Uterus (tissue), 4 donors: ENCODE results near the gene EPHA1. TPM values are rescaled to one million over a fixed set of nuclear protein-coding genes. Genes with fewer than 3 reads are reported as not detected.

Experiments used
- DNase-seq, 2 donors: peaks; one replicate each; pipeline ENCODE4 v3.0.0-alpha.2; 2019 to 2020
- H3K27ac ChIP-seq, 2 donors: fragments of 200-600 bp; sonication (generic); 1 replicate in 1 of 2; 2 replicates in 1 of 2; pipeline ENCODE4 v1.5.1; 2016 to 2018
- H3K27me3 ChIP-seq, 2 donors: fragments of 200-600 bp; sonication (generic); one replicate each; pipeline ENCODE4 v1.5.1; 2018 to 2019; ENCODE audit warnings: control low read depth in 1 of 2
- H3K36me3 ChIP-seq, 2 donors: fragments of 200-600 bp; sonication (generic); one replicate each; pipeline ENCODE4 v1.5.1; 2019; ENCODE audit warnings: control low read depth in 1 of 2
- H3K4me1 ChIP-seq, 2 donors: fragments of 200-600 bp; sonication (generic); one replicate each; pipeline ENCODE4 v1.5.1; 2018 to 2019; ENCODE audit warnings: control low read depth in 1 of 2
- H3K4me3 ChIP-seq, 2 donors: fragments of 200-600 bp; sonication (generic); 1 replicate in 1 of 2; 2 replicates in 1 of 2; pipeline ENCODE4 v1.5.1; 2018 to 2019; ENCODE audit warnings: mild to moderate bottlenecking in 1 of 2
- H3K9me3 ChIP-seq, 2 donors: fragments of 200-600 bp; sonication (generic); one replicate each; pipeline ENCODE4 v1.5.1; 2019; ENCODE audit warnings: control low read depth in 1 of 2
- CTCF ChIP-seq, 4 experiments: fragments of 200-600 bp in 2 of 4; fragments of 450-650 bp in 2 of 4; sonication (generic) in 2 of 4; IDR thresholded peaks; one replicate each; pipeline ENCODE4 v1.5.1; 2016 to 2019; ENCODE audit warnings: antibody characterized with exemption in 4 of 4, mild to moderate bottlenecking in 2 of 4, moderate library complexity in 1 of 4
- POLR2A ChIP-seq, 2 donors: fragments of 450-650 bp; IDR thresholded peaks; one replicate each; pipeline ENCODE4 v1.6.1; 2016; ENCODE audit warnings: antibody characterized with exemption in 2 of 2, mild to moderate bottlenecking in 1 of 2, moderate library complexity in 1 of 2
- intact Hi-C: fragments of 100-400 bp; cut with DNase I; formaldehyde crosslinking; loops from one replicate; pipeline ENCODE4 v1.15.1; 2023; ENCODE audit warnings: low total_unique reads
- total RNA-seq, 4 donors: library from RNA; depleted of rRNA in 3 of 4; stranded (reverse); fragments of >200 nt in 3 of 4; gene quantifications; one replicate each; pipeline versions ENCODE4 v1.1.0 to v1.2.4, GENCODE V29; 2014 to 2023
- donor health status: DM: yes; HTN: yes; CAD: no.

Gene EPHA1
- total RNA-seq, 4 donors from 2014 or later, result 1.3 to 5.6 (median 1.9) TPM; not detected in 1

DNA sequence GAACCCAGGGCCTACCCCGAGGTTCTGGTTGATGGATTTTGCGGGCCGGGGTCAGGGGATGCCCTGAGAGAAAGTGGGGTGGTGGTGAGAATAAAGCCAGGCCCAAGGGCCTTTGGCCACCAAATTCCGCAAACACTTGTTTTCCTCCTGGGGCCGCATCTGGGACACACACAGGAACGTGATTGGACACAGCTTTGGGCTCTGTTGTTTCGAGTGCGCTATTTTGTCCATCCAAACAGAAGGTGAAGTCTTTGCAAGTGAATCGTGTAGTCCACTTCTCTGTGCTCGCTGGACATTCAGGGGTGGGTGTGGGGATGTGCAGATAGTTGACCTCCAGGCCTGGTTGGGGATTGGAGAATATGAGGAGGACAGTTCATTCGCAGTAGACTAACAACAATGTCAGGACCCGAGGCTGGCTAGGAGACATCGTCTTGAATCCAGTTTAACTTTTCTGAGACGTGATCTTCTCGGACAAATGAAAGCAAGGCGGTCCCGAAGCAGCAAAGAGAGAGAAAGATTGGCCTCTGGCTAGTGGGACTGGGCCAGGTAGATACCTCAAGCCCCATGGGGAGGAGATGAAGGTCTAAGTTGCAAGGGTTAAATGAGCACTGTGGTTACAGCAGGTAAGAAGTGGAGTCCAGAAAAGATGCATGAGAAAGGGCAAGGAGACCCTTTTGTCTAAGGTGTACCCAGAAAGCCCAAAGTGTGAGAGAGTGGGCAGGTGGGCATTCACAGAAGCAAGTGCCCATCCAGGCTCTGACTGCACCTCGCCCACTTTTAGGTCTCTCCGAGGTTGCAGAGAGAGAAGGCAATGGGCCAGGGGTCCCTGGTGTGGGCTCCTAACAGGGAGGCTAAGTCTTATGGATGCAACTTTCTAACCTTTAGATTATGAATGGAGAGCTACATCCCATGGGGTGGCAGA, 45.4 kb downstream of the EPHA1 start:
- H3K27me3 ChIP-seq, result no peaks in the 10 kb centered on the region
- no peaks in the 10 kb centered on the region for H3K36me3 ChIP-seq
- peak overlapping the region; percentile 8 to 54 for H3K4me3 ChIP-seq
- no peaks in the 10 kb centered on the region for H3K9me3 ChIP-seq
- no peaks in the 10 kb centered on the region for H3K4me1 ChIP-seq
- intact Hi-C loops, result no loop called here
- H3K27ac ChIP-seq, result peak overlapping the region in 1 of 2 donors; percentile 32
- no peak for DNase-seq
- no peak for TF ChIP-seq POLR2A (IDR thresholded peaks at IDR 0.05)
- TF ChIP-seq CTCF (IDR thresholded peaks at IDR 0.05), result no peak

GRCh38 chr7:143362131-143363015, 46.3 kb downstream of the EPHA1 start, which contains the start of gene FAM131B:
Gene FAM131B, minus strand, starts transcription at chr7:143362713. Its CDS starts 110 bp downstream, at chr7:143362603.
- DNase-seq, result no peak
- TF ChIP-seq POLR2A (IDR thresholded peaks at IDR 0.05) (no peak), CTCF (IDR thresholded peaks at IDR 0.05) (no peak)
- Histone ChIP-seq H3K9me3 (no peaks in the 10 kb centered on the region), H3K4me3 (peak within 1 kb of the TSS; percentile 50 to 54), H3K27ac (peak within 1 kb of the TSS; percentile 32), H3K36me3 (no peaks in the 10 kb centered on the region), H3K4me1 (no peaks in the 10 kb centered on the region), H3K27me3 (no peaks in the 10 kb centered on the region)
- intact Hi-C loops, result no loop called here

GRCh38 chr7:143361552-143362130, 47.0 kb downstream of the EPHA1 start:
- TF ChIP-seq CTCF (IDR thresholded peaks at IDR 0.05) (no peak), POLR2A (IDR thresholded peaks at IDR 0.05) (no peak)
- H3K4me1 ChIP-seq, result no peaks in the 10 kb centered on the region
- H3K36me3 ChIP-seq, result no peaks in the 10 kb centered on the region
- peak overlapping the region; percentile 32 for H3K27ac ChIP-seq
- no peaks in the 10 kb centered on the region for H3K9me3 ChIP-seq
- no peak for DNase-seq
- H3K27me3 ChIP-seq, result no peaks in the 10 kb centered on the region
- intact Hi-C loops, result no loop called here
- peak overlapping the region; percentile 50 to 54 for H3K4me3 ChIP-seq

DNA sequence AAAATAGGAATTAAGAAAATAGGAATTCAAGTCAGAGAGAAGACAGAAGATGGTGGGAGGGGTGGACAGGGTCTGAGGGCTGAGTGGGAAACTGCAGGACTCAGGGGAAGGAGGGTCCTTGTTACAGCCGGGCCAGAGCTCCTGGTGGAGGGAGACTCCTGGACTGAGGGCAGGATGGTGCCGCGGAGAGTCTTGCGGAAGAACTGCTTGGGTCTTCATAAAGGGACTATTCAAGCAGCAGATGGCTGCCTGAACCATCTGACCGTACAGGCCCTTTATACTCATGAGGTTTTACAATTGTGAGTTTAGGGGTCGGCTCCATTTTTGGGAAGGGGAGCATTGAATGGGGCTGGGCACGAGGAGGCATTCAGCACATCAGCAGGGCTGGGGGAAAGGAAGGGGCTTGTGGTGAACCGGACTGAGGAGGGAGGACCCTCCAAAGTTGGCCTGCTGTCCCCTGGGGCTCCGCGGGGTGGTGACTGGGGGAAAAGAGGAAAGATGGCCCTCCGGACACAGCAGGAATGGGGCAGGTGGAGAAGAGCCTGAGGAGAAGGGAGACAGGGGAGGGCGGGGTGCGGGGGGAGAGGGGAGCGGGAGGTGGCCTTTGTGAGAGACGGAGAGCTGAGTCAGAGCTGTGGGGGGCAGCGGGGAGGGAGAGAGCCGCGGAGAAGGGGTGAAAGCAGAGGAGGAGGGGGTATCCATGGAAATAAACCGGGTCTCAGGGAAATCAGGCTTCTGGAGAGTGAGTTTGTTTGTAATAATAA, 47.7 kb downstream of the EPHA1 start:
- Histone ChIP-seq H3K27me3 (no peaks in the 10 kb centered on the region), H3K36me3 (no peaks in the 10 kb centered on the region), H3K27ac (peak overlapping the region; percentile 32), H3K4me1 (no peaks in the 10 kb centered on the region), H3K9me3 (no peaks in the 10 kb centered on the region), H3K4me3 (peak overlapping the region; percentile 50 to 54)
- peak in 1 of 2 donors; percentile 55 for DNase-seq
- intact Hi-C loops, result no loop called here
- TF ChIP-seq CTCF (IDR thresholded peaks at IDR 0.05) (no peak), POLR2A (IDR thresholded peaks at IDR 0.05) (no peak)
